BLaER1 (cell line): ENCODE measurements around the gene NPY.

Source experiments
- H3K27ac ChIP-seq: shearing (Covaris generic); formaldehyde crosslinking; 2 replicates; pipeline ENCODE4 v1.8.1; 2022
- H3K27me3 ChIP-seq: shearing (Covaris generic); formaldehyde crosslinking; 2 replicates; pipeline ENCODE4 v1.8.1; 2022
- H3K36me3 ChIP-seq: shearing (Covaris generic); formaldehyde crosslinking; 2 replicates; pipeline ENCODE4 v1.8.1; 2022
- H3K4me1 ChIP-seq: shearing (Covaris generic); formaldehyde crosslinking; 2 replicates; pipeline ENCODE4 v1.8.1; 2022
- H3K4me2 ChIP-seq: shearing (Covaris generic); formaldehyde crosslinking; 2 replicates; pipeline ENCODE4 v1.8.1; 2022
- H3K4me3 ChIP-seq: shearing (Covaris generic); formaldehyde crosslinking; 2 replicates; pipeline ENCODE4 v1.8.1; 2022
- H3K9ac ChIP-seq: shearing (Covaris generic); formaldehyde crosslinking; 2 replicates; pipeline ENCODE4 v1.8.1; 2022
- H3K9me3 ChIP-seq: shearing (Covaris generic); formaldehyde crosslinking; 2 replicates; pipeline ENCODE4 v1.8.1; 2022
- H4K20me1 ChIP-seq: shearing (Covaris generic); formaldehyde crosslinking; 2 replicates; pipeline ENCODE4 v1.8.1; 2022
- Cebpa-rat ChIP-seq: shearing (Covaris generic); IDR thresholded peaks from 2 replicates; pipeline ENCODE4 v1.8.1; 2022

The NPY gene

DNA sequence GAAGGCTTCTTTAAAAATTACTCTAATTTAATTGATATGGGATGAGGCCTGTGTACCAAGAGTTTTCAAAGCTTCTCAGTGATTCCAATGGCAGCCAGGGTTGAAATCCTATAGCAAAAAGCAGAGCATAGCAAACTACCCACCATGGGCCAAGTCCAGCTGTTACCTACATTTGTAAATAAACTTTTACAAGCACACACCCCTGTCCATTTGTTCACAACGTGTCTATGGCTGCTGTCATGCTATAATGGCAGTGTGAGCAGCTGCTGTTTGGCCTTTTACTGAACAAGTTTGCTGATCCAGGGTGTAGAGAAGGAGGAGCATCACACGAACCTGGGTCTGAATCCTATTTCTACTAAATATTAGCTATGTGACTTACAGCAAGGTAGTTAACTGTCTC is 50.0 kb downstream of the NPY start:
- no peak for TF ChIP-seq Cebpa-rat
- no peaks in the 10 kb centered on the region for H3K27me3 ChIP-seq
- H3K27ac ChIP-seq = no peak overlapping the region
- peaks cover 35% of the 10 kb centered on the region for H3K9me3 ChIP-seq
- no peaks in the 10 kb centered on the region for H3K36me3 ChIP-seq
- H3K9ac ChIP-seq = no peak overlapping the region
- no peaks in the 10 kb centered on the region for H4K20me1 ChIP-seq
- H3K4me3 ChIP-seq = no peak overlapping the region
- no peak overlapping the region for H3K4me2 ChIP-seq
- peaks cover 14% of the 10 kb centered on the region for H3K4me1 ChIP-seq

DNA sequence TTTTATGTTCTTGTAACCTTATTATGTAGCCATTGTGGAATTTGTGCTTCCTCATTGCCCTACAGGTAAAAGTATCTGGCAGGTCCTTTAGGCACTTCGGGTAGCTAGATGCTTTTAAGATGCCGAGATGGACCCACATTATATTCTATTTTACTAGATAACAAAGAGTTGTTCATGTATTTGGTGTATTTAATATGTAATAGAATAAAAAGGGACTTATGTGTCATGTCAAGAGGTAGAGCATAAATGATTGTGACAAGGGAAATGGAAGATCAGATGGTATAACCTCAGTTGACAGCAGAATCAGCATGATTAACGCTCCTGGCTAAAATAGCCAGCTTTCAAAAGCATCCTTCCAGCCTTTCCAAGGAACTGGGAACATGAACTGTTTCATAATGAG is 50.6 kb downstream of the NPY start:
- Histone ChIP-seq H3K4me2 (no peak overlapping the region), H3K4me3 (no peak overlapping the region), H3K9me3 (peaks cover 35% of the 10 kb centered on the region), H3K27ac (no peak overlapping the region), H3K27me3 (no peaks in the 10 kb centered on the region), H3K36me3 (no peaks in the 10 kb centered on the region), H3K4me1 (0 out of 2 replicates have a peak, but pooled peaks cover 8% of the 10 kb centered on the region), H4K20me1 (no peaks in the 10 kb centered on the region), H3K9ac (no peak overlapping the region)
- no peak for TF ChIP-seq Cebpa-rat

DNA sequence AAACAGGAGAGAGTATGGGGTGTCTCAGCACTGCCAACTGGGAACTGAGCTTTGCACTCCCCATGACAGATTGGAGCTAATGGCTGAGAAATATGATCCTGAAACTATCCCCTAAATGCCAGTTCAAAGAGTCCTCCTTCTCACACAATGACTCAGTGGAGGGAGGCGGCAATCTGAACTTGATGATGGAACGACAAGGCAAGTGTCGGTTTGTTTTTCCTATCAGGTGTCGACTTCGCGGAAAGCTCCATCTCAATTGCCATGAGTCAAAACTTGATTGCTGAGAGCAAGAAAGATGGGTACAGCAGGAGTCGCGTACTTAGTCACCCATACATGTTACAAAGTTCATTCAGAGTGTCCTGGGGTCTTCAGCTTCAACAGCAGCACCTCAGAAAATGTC is 52.5 kb downstream of the NPY start:
- Histone ChIP-seq H3K27ac (no peak overlapping the region), H3K9me3 (peaks cover 35% of the 10 kb centered on the region), H3K9ac (no peak overlapping the region), H3K4me2 (no peak overlapping the region), H3K27me3 (no peaks in the 10 kb centered on the region), H4K20me1 (no peaks in the 10 kb centered on the region), H3K4me3 (no peak overlapping the region), H3K36me3 (no peaks in the 10 kb centered on the region), H3K4me1 (peaks cover 12% of the 10 kb centered on the region; the same call in 1 of the 2 replicates)
- TF ChIP-seq Cebpa-rat = no peak

DNA sequence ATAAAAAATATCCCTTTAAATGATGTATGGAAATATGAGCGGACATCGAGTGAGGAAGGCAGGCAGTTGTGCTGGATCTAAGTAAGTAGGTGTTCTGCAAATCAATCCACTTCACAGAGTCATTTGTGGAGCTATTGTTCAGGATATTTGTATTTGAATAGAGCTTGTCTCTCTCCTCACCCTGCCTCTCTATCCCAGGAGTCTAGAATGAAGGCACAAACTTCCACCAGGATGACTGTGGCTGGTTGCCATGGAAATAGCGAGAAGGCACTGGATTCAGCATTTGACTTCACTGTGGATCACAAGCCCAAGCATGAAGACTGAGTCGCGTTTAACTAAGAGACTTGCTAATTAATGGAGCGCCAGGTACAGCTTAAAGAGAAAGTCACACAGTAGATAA is 53.2 kb downstream of the NPY start:
- H3K9me3 ChIP-seq = peaks cover 29% of the 10 kb centered on the region
- H3K4me2 ChIP-seq = no peak overlapping the region
- H3K4me3 ChIP-seq = no peak overlapping the region
- H3K4me1 ChIP-seq = peaks cover 12% of the 10 kb centered on the region; the same call in 1 of the 2 replicates
- H3K27me3 ChIP-seq = no peaks in the 10 kb centered on the region
- H4K20me1 ChIP-seq = no peaks in the 10 kb centered on the region
- H3K36me3 ChIP-seq = no peaks in the 10 kb centered on the region
- no peak overlapping the region for H3K27ac ChIP-seq
- H3K9ac ChIP-seq = no peak overlapping the region
- no peak for TF ChIP-seq Cebpa-rat

DNA sequence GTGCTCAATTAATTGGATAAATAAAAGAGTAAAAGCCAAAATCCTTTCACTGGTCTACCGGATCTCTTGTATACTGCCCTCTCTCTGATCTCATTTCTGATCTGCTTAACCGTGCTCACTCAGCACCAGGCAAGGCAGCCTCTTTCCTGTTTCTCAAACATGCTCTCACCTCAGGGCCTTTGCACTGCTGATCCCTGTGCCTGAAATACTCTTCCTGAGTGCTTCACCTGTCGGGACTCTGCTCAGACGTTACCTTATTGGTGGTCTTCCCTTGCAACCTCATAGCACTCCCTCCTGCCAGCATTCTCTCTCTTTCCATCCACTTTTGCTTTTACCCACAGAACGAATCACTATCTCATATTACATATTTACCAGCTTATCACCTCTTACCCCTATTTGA is 55.6 kb downstream of the NPY start:
- Histone ChIP-seq H3K27me3 (no peaks in the 10 kb centered on the region), H3K9me3 (peaks cover 9% of the 10 kb centered on the region; the same call in 1 of the 2 replicates), H3K36me3 (no peaks in the 10 kb centered on the region), H3K4me1 (peaks cover 12% of the 10 kb centered on the region; the same call in 1 of the 2 replicates), H4K20me1 (no peaks in the 10 kb centered on the region), H3K4me2 (no peak overlapping the region), H3K27ac (no peak overlapping the region), H3K4me3 (no peak overlapping the region), H3K9ac (no peak overlapping the region)
- no peak for TF ChIP-seq Cebpa-rat

DNA sequence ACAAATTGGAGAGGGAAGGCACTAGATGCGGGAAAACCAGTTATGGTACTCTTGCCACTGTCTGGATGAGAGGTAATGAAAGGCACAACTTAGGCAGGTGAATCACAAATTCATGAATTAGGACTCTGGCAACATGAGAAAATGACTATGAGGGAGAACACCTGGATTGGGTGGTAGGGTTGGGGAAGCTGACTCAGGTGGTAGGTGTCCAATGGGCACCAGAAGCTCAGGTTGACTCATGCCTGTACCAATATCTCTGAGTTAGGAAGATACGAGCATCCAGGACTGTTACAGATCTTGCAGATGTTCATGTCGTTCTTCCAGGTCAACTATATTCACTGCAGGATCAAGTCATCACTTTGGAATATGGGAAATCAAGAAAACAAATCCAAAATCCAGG is 56.7 kb downstream of the NPY start:
- Histone ChIP-seq H3K27ac (no peak overlapping the region), H3K9ac (no peak overlapping the region), H4K20me1 (no peaks in the 10 kb centered on the region), H3K4me1 (peaks cover 12% of the 10 kb centered on the region; the same call in 1 of the 2 replicates), H3K36me3 (no peaks in the 10 kb centered on the region), H3K4me2 (no peak overlapping the region), H3K27me3 (no peaks in the 10 kb centered on the region), H3K9me3 (0 out of 2 replicates have a peak, but pooled peaks cover 9% of the 10 kb centered on the region), H3K4me3 (no peak overlapping the region)
- no peak for TF ChIP-seq Cebpa-rat
